GM21528 (cell line): ENCODE data around the gene DNAAF8.
A peak's percentile ranks its signal among the peaks of the same experiment; 100 is the strongest.
"Not testable (repeated sequence)": the region's sequence is repeated elsewhere in the genome, so short reads cannot be mapped to it uniquely, and the experiment has no call there.

ENCODE experiments used
- ATAC-seq: cut with Tn5 transposase; IDR thresholded peaks from one replicate; pipeline ENCODE4 v1.9.1; 2021; ENCODE audit warnings: mild to moderate bottlenecking, moderate library complexity; ENCODE audit not compliant: unreplicated experiment, low FRiP score

DNAAF8 gene

DNA sequence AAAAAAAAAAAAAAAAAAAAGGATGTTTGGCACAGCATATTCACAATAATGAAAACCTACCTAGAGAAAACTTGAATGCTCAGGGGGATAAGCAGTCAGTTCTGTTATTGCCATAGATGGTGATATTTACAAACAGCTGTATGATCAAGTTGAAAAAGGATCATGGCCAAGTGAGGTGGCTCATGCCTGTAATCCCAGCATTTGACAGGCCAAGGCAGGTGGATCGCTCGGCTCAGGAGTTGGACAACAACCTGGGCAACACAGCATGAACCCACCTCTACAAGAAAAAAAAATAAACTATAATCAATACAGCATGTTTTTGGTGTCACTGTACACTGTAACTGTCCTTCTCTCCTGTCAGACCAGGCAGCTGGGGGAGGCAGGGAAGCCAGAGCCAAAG is 19.3 kb upstream of the DNAAF8 start:
- ATAC-seq = no peak

DNA sequence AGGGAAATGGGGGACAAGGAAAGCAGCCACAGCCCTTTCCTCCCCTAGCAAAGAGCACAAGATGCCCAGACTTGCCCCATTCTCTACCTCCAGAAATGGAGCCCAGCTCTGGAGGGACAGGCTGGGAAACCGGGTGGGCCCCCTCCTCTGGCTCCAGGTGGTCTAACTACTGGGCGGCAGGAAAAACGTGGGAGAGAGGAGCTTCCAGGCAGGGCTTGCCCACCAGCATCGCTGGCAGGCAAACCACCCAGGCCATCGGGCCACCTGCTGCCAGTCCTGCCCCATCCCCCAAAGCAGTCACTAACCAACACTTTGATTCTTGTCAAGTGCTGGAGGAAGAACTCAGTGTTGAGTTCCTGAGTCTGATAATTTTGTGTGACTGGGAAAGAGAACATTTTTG is 15.9 kb upstream of the DNAAF8 start:
- ATAC-seq = no peak

DNA sequence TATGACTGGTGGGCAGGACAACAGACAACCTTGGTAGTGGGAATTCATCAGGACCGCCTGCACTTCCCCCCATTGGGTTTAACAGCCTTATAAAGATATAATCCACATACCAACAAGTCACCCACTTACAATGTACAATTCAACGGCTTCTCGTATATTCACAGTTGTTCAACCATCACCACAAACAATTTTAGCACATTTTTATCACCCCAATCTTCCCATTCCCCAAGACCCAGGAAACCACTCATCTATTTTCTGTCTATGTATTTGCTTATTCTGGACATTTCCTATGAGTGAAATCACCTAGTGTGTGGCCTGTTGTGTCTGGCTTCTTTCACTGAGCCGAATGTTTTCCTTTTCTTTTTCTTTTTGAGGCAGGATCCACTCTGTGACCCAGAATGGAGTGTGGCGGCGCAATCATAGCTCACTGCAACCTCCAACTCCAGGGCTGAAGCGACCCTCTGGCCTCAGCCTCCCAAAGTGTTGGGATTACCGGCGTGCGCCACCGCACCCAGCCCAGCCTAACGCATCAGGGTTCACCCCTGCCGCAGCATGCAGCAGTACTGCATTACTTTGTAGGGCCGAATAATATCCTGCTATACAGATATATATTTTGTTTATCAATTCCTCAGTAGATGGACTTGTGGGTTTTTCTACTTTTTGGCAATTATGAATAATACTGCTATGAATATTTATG is 11.1 kb upstream of the DNAAF8 start:
- no peak for ATAC-seq

DNA sequence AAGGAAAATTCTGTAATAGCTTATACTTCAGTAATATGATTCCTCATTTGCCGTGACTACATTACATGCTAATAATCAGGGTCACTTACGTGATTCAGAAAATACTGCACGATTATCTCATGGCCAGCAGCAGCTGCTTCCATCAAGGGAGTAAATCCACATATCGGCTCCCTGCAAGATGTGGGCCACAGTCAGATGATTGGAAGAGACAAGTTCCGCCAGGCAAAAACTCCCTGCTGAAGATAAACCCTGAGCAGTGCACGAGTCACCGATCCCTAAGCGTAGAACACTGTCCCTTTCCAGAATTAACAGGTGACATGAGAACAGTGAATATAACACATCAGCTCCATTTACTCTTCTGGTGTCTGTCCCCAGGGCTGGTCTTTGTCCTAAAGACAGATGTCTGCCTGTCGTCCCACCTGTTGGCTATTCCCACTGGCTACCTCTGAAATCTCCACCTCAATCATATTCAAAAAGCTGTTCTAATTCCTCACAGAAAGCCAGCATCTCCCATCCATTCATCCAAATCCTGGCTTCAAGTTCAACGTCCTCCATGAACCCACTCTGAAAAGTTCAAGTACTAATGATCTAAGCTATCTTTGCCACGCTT is 9.6 kb upstream of the DNAAF8 start:
- ATAC-seq = no peak

DNA sequence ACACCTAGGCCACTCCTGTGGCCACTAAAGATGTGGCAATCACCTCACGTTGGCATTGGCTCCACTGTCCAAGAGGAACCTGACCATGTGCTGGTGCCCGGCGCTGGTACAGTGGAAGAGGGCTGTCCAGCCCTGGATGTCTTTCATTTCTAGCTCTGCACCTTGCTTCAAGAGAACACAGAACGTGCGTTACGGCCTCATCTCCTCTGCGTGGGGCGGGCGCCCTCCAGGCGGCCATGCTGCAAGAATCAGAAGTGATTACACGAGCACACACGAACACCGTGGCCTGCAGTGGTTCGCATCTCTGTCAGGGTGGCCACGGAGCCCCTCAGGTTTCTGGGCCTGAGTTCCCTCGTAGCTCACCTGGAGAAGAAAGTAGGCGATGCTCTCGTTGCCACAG is 7.7 kb upstream of the DNAAF8 start:
- ATAC-seq = no peak

DNA sequence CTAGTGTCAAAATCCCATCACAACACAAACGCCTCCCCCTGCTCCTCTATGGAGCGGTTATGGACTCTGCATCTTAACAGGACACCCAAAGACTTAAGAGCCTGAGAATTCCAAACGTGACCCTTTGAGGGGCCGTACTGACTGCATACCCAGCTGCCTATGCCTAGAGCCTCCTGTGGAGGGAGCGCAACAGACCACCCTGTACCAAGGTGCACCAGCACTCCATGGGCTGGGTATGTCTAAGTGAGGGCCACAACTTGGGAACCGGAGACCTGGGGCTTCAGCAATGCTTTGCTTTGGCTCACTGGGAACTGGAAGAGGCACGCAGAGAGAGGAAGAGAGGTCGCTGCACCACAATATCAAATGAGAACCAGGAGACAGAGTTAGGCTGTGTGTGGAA is 5.7 kb upstream of the DNAAF8 start:
- no peak for ATAC-seq

- no peak for ATAC-seq
Observed at GRCh38 chr16:4729876-4730275, 4.5 kb upstream of the DNAAF8 start.

DNA sequence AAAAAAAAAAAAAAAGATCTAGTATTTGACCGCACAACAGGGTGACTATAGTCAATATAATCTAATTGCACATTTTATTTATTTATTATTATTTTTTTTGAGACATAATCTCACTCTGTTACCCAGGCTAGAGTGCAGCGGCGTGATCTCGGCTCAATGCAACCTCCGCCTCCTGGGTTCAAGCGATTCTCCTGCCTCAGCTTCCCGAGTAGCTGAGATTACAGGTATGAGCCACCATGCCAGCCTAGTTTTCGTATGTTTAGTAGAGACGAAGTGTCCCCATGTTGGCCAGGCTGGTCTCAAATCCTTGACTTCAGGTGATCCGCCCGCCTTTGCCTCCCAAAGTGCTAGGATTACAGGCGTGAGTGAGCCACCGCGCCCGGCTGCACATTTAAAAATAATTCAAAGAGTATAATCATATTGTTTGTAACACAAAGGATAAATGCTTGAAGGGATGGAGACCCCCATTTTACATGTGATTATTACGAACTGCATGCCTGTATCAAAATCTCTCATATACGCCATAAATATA is 1.1 kb upstream of the DNAAF8 start:
- ATAC-seq = no peak

- ATAC-seq = peak; percentile 7
Observed at GRCh38 chr16:4733747-4734062, 632 bp upstream of the DNAAF8 start.

- ATAC-seq = peak; percentile 66
Observed at GRCh38 chr16:4734730-4735535, 596 bp downstream of the DNAAF8 start.

DNA sequence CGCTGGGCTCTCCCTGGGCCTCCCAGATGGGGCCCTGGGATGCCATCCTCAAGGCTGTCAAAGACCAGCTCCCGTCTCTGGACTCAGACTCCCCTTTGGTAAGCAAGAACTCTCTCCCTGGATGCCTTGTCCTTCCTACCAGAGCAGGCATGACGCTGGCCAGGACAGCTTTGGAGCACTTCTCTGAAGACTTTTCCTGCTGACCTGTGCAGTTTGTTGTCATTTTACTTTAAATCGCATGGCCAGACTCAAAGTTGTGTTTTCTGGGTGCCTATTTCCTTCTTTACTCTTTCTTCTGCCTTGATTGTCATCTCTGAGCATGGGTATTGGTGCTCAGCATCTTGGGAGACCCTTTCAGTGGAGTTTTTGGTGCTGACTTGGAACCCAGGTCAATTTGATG is 2.2 kb downstream of the DNAAF8 start:
- ATAC-seq = no peak

- ATAC-seq = no peak
Observed at GRCh38 chr16:4737545-4737944, 3.2 kb downstream of the DNAAF8 start.

DNA sequence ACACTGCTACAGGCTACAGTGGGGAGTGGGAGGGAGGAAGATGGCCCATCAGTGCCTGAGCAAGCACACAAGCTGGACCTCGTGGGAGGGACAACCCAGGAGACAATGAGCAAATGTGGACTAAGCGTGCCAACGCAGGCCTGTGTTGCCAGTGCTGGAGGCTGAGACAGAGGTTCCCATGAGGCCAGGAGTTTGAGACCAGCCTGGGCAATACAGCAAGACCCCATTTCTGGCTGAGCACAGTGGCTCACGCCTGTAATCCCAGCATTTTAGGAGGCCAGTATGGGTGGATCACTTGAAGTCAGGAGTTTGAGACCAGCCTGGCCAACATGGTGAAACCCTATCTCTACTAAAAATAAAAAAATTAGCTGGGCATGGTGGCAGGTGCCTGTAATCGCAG is 4.0 kb downstream of the DNAAF8 start:
- not testable (repeated sequence) for ATAC-seq

- ATAC-seq = no peak
Observed at GRCh38 chr16:4743226-4743878, 9.0 kb downstream of the DNAAF8 start.

- no peak for ATAC-seq
Observed at GRCh38 chr16:4744555-4745273, 10.4 kb downstream of the DNAAF8 start.

DNA sequence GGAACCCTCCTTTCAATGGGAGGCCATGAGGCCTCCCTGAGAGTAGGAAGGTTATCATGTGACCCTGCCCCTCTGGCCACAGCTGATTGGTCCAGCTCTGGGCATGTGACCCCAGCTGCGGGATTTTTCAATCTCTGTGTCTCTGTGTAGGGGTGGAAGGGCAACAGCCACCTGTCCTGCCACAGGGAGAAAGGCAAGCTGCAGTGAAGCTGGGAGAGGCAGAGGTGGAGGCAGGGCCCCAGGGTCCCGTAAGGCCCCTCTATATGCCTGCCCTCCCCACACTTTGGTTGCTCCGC is 10.9 kb downstream of the DNAAF8 start:
- ATAC-seq = no peak

DNA sequence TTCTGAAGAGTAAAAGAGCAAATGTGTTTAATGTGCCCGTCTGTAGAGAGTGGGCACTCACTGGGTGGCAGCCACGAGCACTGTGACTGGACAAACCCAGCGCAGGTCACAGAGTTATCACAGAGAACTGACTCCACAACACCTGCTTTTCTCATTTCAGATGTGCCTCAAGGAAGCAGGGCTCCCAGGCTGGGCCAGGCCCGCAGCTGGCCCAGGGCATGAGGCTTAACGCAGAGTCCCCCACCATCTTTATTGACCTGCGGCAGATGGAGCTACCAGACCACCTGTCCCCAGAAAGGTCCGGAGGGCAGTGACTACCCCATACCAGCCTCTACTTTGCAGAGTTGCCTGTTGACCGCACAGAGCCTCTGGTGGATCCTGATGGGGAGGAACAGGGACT is 11.9 kb downstream of the DNAAF8 start:
- ATAC-seq = no peak

DNA sequence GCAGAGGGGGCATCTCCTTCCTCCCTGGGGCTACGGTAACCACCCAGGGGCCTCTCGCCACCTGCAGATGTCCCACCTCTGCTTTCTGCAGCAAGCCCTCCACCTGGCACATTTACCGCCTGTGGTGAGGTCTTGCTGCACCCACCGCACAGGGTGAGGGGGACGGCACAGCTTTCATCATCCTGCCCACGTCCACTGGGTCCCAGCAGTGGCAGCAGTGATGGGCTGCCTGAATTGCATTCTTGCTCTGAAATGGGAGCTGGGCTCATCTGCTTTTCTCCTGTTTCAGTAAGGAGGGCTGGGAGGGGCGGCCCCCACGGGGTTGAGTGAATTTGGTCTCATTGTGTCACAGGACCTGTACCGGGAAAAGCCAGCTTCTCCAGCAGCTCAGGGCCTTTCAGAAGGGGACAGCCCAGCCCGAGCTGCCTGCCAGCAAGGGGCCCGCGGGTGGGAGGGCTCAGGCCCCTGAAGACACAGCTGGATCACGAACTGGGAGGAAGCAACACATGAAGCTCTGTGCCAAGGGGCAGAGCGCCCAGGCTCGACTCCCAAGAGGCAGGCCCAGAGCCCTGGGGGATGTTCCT is 12.7 kb downstream of the DNAAF8 start:
- ATAC-seq = no peak

- no peak for ATAC-seq
Observed at GRCh38 chr16:4747906-4748681, 13.8 kb downstream of the DNAAF8 start.
